Loucy (cell line): ENCODE measurements around the gene AQP12A.
A peak's percentile ranks its signal among the peaks of the same experiment; 100 is the strongest.

Experiments used
- H2AFZ ChIP-seq: fragments of 200-600 bp; sonication (generic); 2 replicates; pipeline ENCODE4 v1.6.0; 2016; ENCODE audit warnings: antibody characterized with exemption, mild to moderate bottlenecking, low read length, moderate library complexity
- H3F3A ChIP-seq: fragments of 200-600 bp; 2 replicates; pipeline ENCODE4 v1.6.0; 2016; ENCODE audit warnings: antibody characterized with exemption, low read depth, mild to moderate bottlenecking
- H3K27me3 ChIP-seq: fragments of 200-600 bp; sonication (generic); 2 replicates; pipeline ENCODE4 v1.6.1; 2014; ENCODE audit warnings: low read length, mild to moderate bottlenecking; ENCODE audit not compliant: insufficient read depth, poor library complexity, severe bottlenecking
- H3K36me3 ChIP-seq: fragments of 200-600 bp; sonication (generic); 2 replicates; pipeline ENCODE4 v1.6.1; 2016; ENCODE audit warnings: low read length; ENCODE audit not compliant: insufficient read depth
- H3K4me1 ChIP-seq: fragments of 200-600 bp; sonication (generic); 2 replicates; pipeline ENCODE4 v1.5.1; 2014; ENCODE audit warnings: low read length, mild to moderate bottlenecking; ENCODE audit not compliant: insufficient read depth, poor library complexity, severe bottlenecking
- H3K4me2 ChIP-seq: fragments of 200-600 bp; sonication (generic); 2 replicates; pipeline ENCODE4 v1.6.0; 2014; ENCODE audit warnings: antibody characterized with exemption, low read length, low read depth, mild to moderate bottlenecking; ENCODE audit not compliant: poor library complexity, severe bottlenecking
- H3K4me3 ChIP-seq: fragments of 200-600 bp; sonication (generic); 2 replicates; pipeline ENCODE4 v1.5.1; 2014; ENCODE audit warnings: low read length, mild to moderate bottlenecking, mixed read lengths; ENCODE audit not compliant: poor library complexity, severe bottlenecking
- H3K79me2 ChIP-seq: fragments of 200-600 bp; sonication (generic); 2 replicates; pipeline ENCODE4 v1.6.1; 2014; ENCODE audit warnings: low read length; ENCODE audit not compliant: insufficient read depth
- H3K9ac ChIP-seq: fragments of 200-600 bp; sonication (generic); 2 replicates; pipeline ENCODE4 v1.6.0; 2014; ENCODE audit warnings: mild to moderate bottlenecking, low read depth, low read length, moderate library complexity; ENCODE audit not compliant: poor library complexity, severe bottlenecking
- H3K9me2 ChIP-seq: fragments of 200-600 bp; sonication (generic); replicated peaks from 2 replicates; pipeline ENCODE4 v1.6.1; 2016; ENCODE audit warnings: low read depth, low read length, mixed read lengths
- H3K9me3 ChIP-seq: fragments of 200-600 bp; sonication (generic); 2 replicates; pipeline ENCODE4 v1.6.1; 2014; ENCODE audit warnings: mild to moderate bottlenecking, antibody characterized with exemption, low read length, low read depth; ENCODE audit not compliant: insufficient read depth
- H4K20me1 ChIP-seq: fragments of 200-600 bp; sonication (generic); 2 replicates; pipeline ENCODE4 v1.6.0; 2014; ENCODE audit warnings: antibody characterized with exemption, low read length, mild to moderate bottlenecking; ENCODE audit not compliant: insufficient read depth, poor library complexity, severe bottlenecking
- CTCF ChIP-seq: fragments of 200-600 bp; sonication (generic); conservative IDR thresholded peaks from 2 replicates; pipeline ENCODE4 v1.5.1; 2014; ENCODE audit warnings: mild to moderate bottlenecking, antibody characterized with exemption, low read length
- EZH2phosphoT487 ChIP-seq: fragments of 200-600 bp; IDR thresholded peaks from 2 replicates; pipeline ENCODE4 v1.6.1; 2018; ENCODE audit warnings: antibody characterized with exemption, mild to moderate bottlenecking, moderate library complexity, borderline replicate concordance

Gene AQP12A

GRCh38 chr2:240732911-240733622, 41.4 kb downstream of the AQP12A start:
- no peak for TF ChIP-seq CTCF
- no peak for TF ChIP-seq EZH2phosphoT487
- Histone ChIP-seq H2AFZ (no peak overlapping the region), H3K27me3 (no peaks in the 10 kb centered on the region), H3K4me2 (no peak overlapping the region), H3K4me3 (no peak overlapping the region), H3K79me2 (no peaks in the 10 kb centered on the region), H3K36me3 (no peaks in the 10 kb centered on the region), H3K9ac (no peak overlapping the region), H3K9me2 (no peaks in the 10 kb centered on the region), H4K20me1 (no peaks in the 10 kb centered on the region), H3K9me3 (no peaks in the 10 kb centered on the region), H3F3A (no peaks in the 10 kb centered on the region), H3K4me1 (no peaks in the 10 kb centered on the region)

- no peaks in the 10 kb centered on the region for H3K36me3 ChIP-seq
Observed at GRCh38 chr2:240733803-240734495, 42.3 kb downstream of the AQP12A start.

GRCh38 chr2:240734756-240735155, 43.1 kb downstream of the AQP12A start:
- Histone ChIP-seq H3K9me3 (no peaks in the 10 kb centered on the region), H3K4me2 (no peak overlapping the region), H2AFZ (no peak overlapping the region), H3K4me1 (no peaks in the 10 kb centered on the region), H3K79me2 (no peaks in the 10 kb centered on the region), H3K4me3 (no peak overlapping the region), H3F3A (no peaks in the 10 kb centered on the region), H4K20me1 (no peaks in the 10 kb centered on the region), H3K36me3 (no peaks in the 10 kb centered on the region), H3K27me3 (no peaks in the 10 kb centered on the region), H3K9me2 (no peaks in the 10 kb centered on the region), H3K9ac (no peak overlapping the region)
- TF ChIP-seq CTCF = no peak
- TF ChIP-seq EZH2phosphoT487 = no peak

More at GRCh38 chr2:240733803-240734495, 42.3 kb downstream of the AQP12A start:
- no peaks in the 10 kb centered on the region for H3F3A ChIP-seq
- TF ChIP-seq EZH2phosphoT487 (no peak), CTCF (peak; percentile 30; the same call in 1 of the 2 replicates)
- H2AFZ ChIP-seq = no peak overlapping the region
- H3K4me1 ChIP-seq = no peaks in the 10 kb centered on the region
- no peaks in the 10 kb centered on the region for H3K79me2 ChIP-seq
- no peak overlapping the region for H3K4me3 ChIP-seq
- H3K9ac ChIP-seq = no peak overlapping the region
- no peaks in the 10 kb centered on the region for H3K9me3 ChIP-seq
- no peaks in the 10 kb centered on the region for H3K9me2 ChIP-seq
- H3K27me3 ChIP-seq = no peaks in the 10 kb centered on the region
- H3K4me2 ChIP-seq = no peak overlapping the region
- no peaks in the 10 kb centered on the region for H4K20me1 ChIP-seq
